Dendritic cell treated with granulocyte-macrophage colony-stimulating factor and Interleukin-4, amounts not matched to agents 40 ng/mL and 50 ng/mL, for 4 days (primary cell): ENCODE data around the gene TAF4B.

Experiments used
- H3K27ac Mint-ChIP-seq: one replicate; pipeline ENCODE4 v1.8.0; 2022; ENCODE audit warnings: mild to moderate bottlenecking, mixed read lengths
- H3K27me3 Mint-ChIP-seq: one replicate; pipeline ENCODE4 v1.8.0; 2022; ENCODE audit warnings: mild to moderate bottlenecking, mixed read lengths
- H3K36me3 Mint-ChIP-seq: one replicate; pipeline ENCODE4 v1.8.0; 2022; ENCODE audit warnings: low read depth, mixed read lengths
- H3K4me1 Mint-ChIP-seq: one replicate; pipeline ENCODE4 v1.8.0; 2022; ENCODE audit warnings: low read depth, mixed read lengths
- H3K4me3 Mint-ChIP-seq: one replicate; pipeline ENCODE4 v1.8.0; 2022; ENCODE audit warnings: mild to moderate bottlenecking, moderate library complexity, mixed read lengths
- H3K9me3 Mint-ChIP-seq: one replicate; pipeline ENCODE4 v1.8.0; 2022; ENCODE audit warnings: mixed read lengths
- intact Hi-C: fragments of 100-400 bp; cut with micrococcal nuclease; formaldehyde crosslinking; loops from one replicate; pipeline ENCODE4 v1.15.0; 2022

Gene TAF4B

DNA sequence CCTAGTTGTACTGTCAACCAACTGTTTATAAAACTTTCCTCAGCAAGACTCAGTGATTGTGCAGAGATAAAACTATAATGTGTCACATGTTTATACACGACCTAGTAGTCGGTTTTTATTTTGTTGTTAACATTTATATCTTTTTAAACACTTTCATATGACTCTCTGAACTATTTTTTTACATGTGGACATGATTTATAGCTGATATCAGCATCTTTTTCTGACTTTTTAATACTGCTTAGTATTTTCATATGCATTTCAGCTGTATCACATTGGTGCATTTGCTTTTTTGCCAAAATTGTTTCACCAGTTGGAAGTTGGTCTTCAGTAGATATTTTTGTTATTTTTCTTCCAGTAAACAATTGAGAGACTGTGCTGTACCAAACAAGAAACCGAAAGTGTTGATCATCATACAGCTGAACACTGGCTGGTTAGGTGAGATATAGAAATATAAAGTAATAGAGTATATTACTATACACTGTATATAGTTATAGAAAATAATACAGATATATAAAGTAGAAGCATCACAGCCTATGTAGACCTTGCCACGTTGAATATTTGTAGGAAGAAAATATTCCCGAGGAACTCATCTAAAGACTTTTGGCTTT, 167.9 kb downstream of the TAF4B start:
- H3K4me3 Mint-ChIP-seq = no peak overlapping the region
- H3K9me3 Mint-ChIP-seq = no peaks in the 10 kb centered on the region
- intact Hi-C loops = no loop called here
- peaks cover 10% of the 10 kb centered on the region for H3K36me3 Mint-ChIP-seq
- H3K27me3 Mint-ChIP-seq = no peaks in the 10 kb centered on the region
- no peak overlapping the region for H3K27ac Mint-ChIP-seq
- no peaks in the 10 kb centered on the region for H3K4me1 Mint-ChIP-seq

- no peak overlapping the region for H3K4me3 Mint-ChIP-seq
- H3K9me3 Mint-ChIP-seq = no peaks in the 10 kb centered on the region
- intact Hi-C loops = no loop called here
- no peaks in the 10 kb centered on the region for H3K36me3 Mint-ChIP-seq
- no peaks in the 10 kb centered on the region for H3K27me3 Mint-ChIP-seq
- no peak overlapping the region for H3K27ac Mint-ChIP-seq
- H3K4me1 Mint-ChIP-seq = no peaks in the 10 kb centered on the region
Measured at GRCh38 chr18:26397019-26397418, 170.8 kb downstream of the TAF4B start.

DNA sequence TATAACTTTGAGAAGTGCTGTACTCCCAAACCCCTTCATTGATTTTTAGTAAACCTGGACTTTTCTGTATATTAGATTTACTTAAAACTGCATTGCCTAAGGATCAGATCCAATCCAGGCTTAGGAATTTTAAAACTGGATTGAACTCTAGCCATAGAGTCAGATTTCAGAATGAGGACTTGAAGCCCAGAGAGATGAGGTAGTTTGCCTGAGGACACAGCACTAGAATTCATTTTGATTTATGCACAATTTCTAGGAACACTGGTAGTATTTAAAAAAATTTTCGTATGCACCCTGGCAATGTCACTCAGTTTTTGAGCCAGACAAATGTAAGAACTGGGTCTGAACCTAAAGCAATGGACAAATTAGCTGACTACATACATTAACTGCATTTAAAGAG, 177.2 kb downstream of the TAF4B start:
- intact Hi-C loops = no loop called here
- Mint-ChIP-seq H3K4me1 (no peaks in the 10 kb centered on the region), H3K4me3 (no peak overlapping the region), H3K9me3 (no peaks in the 10 kb centered on the region), H3K36me3 (no peaks in the 10 kb centered on the region), H3K27me3 (no peaks in the 10 kb centered on the region), H3K27ac (no peak overlapping the region)

DNA sequence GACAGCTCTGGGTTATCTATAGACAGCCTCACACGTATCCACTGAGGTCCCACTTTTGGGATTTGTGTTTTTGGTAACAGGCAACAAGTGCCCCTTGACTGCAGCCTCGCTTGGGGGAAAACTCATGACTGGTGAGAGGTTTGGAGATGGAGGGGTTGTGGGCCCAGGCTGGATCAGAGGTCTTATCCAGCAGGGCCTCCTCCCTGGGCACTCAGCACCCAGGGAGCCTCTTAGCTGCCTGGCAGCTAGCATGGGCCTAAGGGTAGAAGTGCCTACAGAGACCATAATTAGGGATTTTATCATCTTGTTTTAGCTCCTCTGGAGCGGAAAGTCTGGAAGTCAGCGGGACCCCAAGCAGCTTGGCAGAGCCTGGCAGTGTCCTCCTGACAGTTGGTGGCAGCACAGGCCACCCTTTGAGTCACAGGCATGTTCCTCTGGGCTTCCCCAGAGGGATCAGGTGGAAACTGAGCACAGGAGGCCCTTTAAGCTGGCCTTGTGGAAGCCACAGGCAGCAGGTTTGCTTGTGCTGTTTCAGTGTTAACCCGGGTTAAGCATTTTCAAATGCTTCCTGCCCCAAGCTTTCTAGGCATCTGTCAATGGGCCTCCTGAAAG, 179.1 kb downstream of the TAF4B start:
- no peak overlapping the region for H3K4me3 Mint-ChIP-seq
- intact Hi-C loops = no loop called here
- no peaks in the 10 kb centered on the region for H3K9me3 Mint-ChIP-seq
- no peak overlapping the region for H3K27ac Mint-ChIP-seq
- no peaks in the 10 kb centered on the region for H3K27me3 Mint-ChIP-seq
- no peaks in the 10 kb centered on the region for H3K36me3 Mint-ChIP-seq
- no peaks in the 10 kb centered on the region for H3K4me1 Mint-ChIP-seq

DNA sequence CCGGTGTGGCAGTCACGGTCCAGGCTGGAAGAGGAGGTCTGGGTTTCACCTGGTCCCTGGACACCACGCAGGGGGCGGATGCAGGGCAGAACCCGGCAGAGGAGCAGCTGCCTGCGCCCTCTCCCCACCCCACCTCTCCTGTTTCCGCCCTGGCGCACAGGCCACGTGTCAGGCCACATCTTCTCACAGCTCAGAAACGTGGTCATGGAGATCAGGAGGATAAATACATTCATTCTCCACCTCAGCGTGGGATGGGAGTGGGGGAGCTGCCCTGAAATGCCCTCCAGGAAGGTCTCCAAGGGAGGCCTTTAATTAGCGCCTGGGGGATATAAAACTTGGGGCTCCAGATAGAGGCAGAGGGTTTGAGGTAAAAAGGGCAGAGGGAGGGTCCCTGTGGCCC, 180.1 kb downstream of the TAF4B start:
- intact Hi-C loops = no loop called here
- Mint-ChIP-seq H3K27ac (no peak overlapping the region), H3K4me1 (no peaks in the 10 kb centered on the region), H3K27me3 (no peaks in the 10 kb centered on the region), H3K4me3 (no peak overlapping the region), H3K36me3 (no peaks in the 10 kb centered on the region), H3K9me3 (no peaks in the 10 kb centered on the region)

DNA sequence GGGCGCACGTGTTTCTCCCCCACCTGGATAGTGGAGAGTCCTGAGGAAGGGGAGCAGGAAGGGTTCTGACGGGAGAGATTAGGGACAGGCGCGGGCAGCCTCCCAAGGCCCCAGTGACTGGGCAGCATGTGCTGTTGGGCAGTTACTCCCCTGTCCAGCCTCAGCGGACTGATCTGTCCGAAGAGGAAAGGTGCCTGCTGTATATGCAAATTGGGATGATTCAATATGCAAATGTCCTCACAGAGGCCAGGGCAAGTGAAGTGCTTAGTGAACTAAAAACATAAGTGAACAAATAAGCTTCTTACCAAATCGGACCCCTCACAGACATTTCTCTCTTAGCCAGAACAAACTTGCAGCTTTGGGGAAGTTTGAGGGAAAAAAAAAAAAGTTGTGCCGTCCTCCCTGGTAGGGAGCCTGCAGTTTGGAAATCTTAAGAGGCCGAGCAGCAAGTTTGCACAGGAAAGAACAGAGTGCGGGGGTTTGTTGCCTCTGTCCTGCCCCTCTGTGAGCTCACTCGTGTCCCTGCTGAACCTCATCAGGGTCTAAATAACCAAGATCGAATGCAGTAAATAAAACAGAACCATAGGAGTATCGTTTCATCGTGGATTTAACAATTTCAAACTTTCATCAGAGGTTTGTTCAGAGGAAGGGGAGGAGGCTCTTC, 180.7 kb downstream of the TAF4B start:
- no peaks in the 10 kb centered on the region for H3K36me3 Mint-ChIP-seq
- no peaks in the 10 kb centered on the region for H3K9me3 Mint-ChIP-seq
- no peaks in the 10 kb centered on the region for H3K4me1 Mint-ChIP-seq
- H3K27ac Mint-ChIP-seq = no peak overlapping the region
- intact Hi-C loops = no loop called here
- no peaks in the 10 kb centered on the region for H3K27me3 Mint-ChIP-seq
- H3K4me3 Mint-ChIP-seq = no peak overlapping the region

- Mint-ChIP-seq H3K4me1 (no peaks in the 10 kb centered on the region), H3K27me3 (no peaks in the 10 kb centered on the region), H3K36me3 (no peaks in the 10 kb centered on the region), H3K9me3 (no peaks in the 10 kb centered on the region), H3K27ac (no peak overlapping the region), H3K4me3 (no peak overlapping the region)
- intact Hi-C loops = no loop called here
Measured at GRCh38 chr18:26407736-26408601, 181.7 kb downstream of the TAF4B start.

GRCh38 chr18:26409091-26409490, 182.8 kb downstream of the TAF4B start:
- Mint-ChIP-seq H3K27me3 (no peaks in the 10 kb centered on the region), H3K4me1 (no peaks in the 10 kb centered on the region), H3K27ac (no peak overlapping the region), H3K4me3 (no peak overlapping the region), H3K36me3 (no peaks in the 10 kb centered on the region), H3K9me3 (no peaks in the 10 kb centered on the region)
- intact Hi-C loops = no loop called here

GRCh38 chr18:26414901-26415440, 188.7 kb downstream of the TAF4B start:
- Mint-ChIP-seq H3K4me1 (no peaks in the 10 kb centered on the region), H3K36me3 (no peaks in the 10 kb centered on the region), H3K27me3 (no peaks in the 10 kb centered on the region), H3K27ac (no peak overlapping the region), H3K9me3 (no peaks in the 10 kb centered on the region), H3K4me3 (no peak overlapping the region)
- intact Hi-C loops = no loop called here

DNA sequence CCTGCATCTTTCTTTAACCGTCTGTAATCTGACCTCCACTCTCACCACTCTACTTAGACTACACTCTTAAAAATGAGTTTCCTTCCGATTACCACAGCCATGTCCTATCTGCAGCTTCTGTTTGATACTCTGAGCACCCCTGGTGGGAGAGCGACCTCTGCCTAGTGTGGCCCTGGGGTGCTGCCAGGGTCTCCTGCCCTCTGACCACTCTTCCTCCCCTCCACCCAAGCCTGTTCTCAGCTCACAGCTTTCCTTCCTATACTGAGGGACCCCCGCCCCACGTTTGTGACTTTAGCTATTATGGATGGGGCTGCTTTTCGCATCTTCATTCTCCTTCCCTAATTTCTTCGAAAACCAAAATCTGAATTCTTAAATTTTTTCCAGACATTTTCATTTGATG, 189.4 kb downstream of the TAF4B start:
- no peaks in the 10 kb centered on the region for H3K9me3 Mint-ChIP-seq
- H3K27ac Mint-ChIP-seq = no peak overlapping the region
- intact Hi-C loops = no loop called here
- H3K4me3 Mint-ChIP-seq = no peak overlapping the region
- H3K36me3 Mint-ChIP-seq = no peaks in the 10 kb centered on the region
- no peaks in the 10 kb centered on the region for H3K4me1 Mint-ChIP-seq
- H3K27me3 Mint-ChIP-seq = no peaks in the 10 kb centered on the region

GRCh38 chr18:26416652-26417150, 190.5 kb downstream of the TAF4B start:
- no peaks in the 10 kb centered on the region for H3K36me3 Mint-ChIP-seq
- no peak overlapping the region for H3K4me3 Mint-ChIP-seq
- intact Hi-C loops = no loop called here
- no peaks in the 10 kb centered on the region for H3K4me1 Mint-ChIP-seq
- no peak overlapping the region for H3K27ac Mint-ChIP-seq
- no peaks in the 10 kb centered on the region for H3K9me3 Mint-ChIP-seq
- no peaks in the 10 kb centered on the region for H3K27me3 Mint-ChIP-seq

GRCh38 chr18:26417190-26417589, 190.9 kb downstream of the TAF4B start:
- no peak overlapping the region for H3K4me3 Mint-ChIP-seq
- H3K27ac Mint-ChIP-seq = no peak overlapping the region
- no peaks in the 10 kb centered on the region for H3K27me3 Mint-ChIP-seq
- intact Hi-C loops = no loop called here
- H3K9me3 Mint-ChIP-seq = no peaks in the 10 kb centered on the region
- no peaks in the 10 kb centered on the region for H3K4me1 Mint-ChIP-seq
- no peaks in the 10 kb centered on the region for H3K36me3 Mint-ChIP-seq

DNA sequence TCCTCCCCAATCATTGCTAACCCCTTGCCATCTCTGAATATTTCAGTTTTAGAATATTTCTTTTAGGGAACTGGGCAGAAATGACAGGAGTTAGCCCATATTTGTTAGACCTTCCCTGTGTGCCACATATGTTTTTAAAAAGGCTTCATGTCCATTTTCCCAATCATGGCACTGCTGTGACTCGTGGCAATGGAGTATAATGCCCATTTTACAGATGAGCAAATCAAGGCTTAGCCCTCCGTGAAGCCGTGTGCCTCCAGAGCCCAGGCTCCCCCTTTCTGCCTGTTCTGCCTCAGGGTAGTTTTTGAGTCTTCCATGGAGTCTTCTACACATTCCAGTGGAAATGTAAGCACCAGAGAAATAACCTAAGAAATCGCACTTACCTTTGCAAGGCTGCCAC, 192.0 kb downstream of the TAF4B start:
- no peaks in the 10 kb centered on the region for H3K9me3 Mint-ChIP-seq
- no peaks in the 10 kb centered on the region for H3K36me3 Mint-ChIP-seq
- H3K27ac Mint-ChIP-seq = no peak overlapping the region
- H3K4me1 Mint-ChIP-seq = no peaks in the 10 kb centered on the region
- no peaks in the 10 kb centered on the region for H3K27me3 Mint-ChIP-seq
- H3K4me3 Mint-ChIP-seq = no peak overlapping the region
- intact Hi-C loops = no loop called here

DNA sequence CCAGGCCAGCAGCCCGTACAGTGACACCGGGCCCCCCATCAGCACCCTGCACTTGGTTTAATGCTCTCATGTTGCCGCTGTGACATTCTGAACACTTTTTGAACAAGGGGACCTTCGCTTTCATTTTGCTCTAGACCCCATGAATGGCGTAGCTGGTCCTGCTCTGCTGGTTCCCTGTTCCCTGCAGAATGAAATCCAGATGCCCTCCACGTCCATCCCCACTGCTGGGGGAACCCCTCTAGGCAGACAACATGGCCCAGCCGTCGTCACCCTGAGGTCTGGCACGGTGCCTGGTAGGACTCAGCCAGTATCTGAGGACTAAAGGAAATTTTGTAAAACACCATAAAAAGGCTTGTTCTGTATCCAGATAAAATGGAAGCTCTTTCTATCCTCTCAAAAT, 193.5 kb downstream of the TAF4B start:
- Mint-ChIP-seq H3K27ac (no peak overlapping the region), H3K27me3 (no peaks in the 10 kb centered on the region), H3K4me3 (no peak overlapping the region), H3K36me3 (no peaks in the 10 kb centered on the region), H3K4me1 (no peaks in the 10 kb centered on the region), H3K9me3 (no peaks in the 10 kb centered on the region)
- intact Hi-C loops = no loop called here
